ENCODE measurements around the gene ACER1.
A peak's percentile ranks its signal among the peaks of the same experiment; 100 is the strongest.
"Not testable (repeated sequence)": the region's sequence is repeated elsewhere in the genome, so short reads cannot be mapped to it uniquely, and the experiment has no call there.

The ACER1 gene

DNA sequence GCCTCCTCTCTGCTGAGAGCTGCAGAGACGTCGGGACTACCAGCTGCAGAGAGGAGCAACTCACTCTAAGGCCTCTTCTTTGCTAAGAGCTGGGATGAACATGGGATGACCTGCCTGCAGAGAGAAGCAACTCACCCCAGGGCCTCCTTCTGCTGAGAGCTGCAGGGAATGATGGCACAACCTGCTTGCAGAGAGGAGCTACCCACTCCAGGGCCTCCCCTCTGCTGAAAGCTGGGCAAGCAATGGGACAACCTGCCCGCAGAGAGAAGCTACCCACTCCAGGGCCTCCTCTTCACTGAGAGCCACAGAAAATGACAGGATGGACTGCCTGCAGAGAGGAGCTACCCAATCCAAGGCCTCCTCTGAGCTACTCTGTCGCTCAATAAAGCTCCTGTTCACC is 46.7 kb downstream of the ACER1 start:
- DNase-seq = no peak

DNA sequence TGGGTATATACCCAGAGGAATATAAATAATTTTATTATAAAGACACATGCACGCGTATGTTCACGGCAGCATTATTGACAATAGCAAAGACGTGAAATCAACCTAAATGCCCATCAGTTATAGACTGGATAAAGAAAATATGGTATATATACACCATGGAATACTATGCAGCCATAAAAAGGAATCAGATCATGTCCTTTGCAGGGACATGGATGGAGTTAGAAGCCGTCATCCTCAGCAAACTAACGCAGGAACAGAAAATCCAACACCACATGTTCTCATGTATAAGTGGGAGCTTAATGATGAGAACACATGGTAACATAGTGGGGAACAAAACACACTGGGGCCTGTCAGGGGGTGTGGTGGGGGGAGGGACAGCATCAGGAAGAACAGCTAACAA is 51.0 kb downstream of the ACER1 start:
- not testable (repeated sequence) for DNase-seq

DNA sequence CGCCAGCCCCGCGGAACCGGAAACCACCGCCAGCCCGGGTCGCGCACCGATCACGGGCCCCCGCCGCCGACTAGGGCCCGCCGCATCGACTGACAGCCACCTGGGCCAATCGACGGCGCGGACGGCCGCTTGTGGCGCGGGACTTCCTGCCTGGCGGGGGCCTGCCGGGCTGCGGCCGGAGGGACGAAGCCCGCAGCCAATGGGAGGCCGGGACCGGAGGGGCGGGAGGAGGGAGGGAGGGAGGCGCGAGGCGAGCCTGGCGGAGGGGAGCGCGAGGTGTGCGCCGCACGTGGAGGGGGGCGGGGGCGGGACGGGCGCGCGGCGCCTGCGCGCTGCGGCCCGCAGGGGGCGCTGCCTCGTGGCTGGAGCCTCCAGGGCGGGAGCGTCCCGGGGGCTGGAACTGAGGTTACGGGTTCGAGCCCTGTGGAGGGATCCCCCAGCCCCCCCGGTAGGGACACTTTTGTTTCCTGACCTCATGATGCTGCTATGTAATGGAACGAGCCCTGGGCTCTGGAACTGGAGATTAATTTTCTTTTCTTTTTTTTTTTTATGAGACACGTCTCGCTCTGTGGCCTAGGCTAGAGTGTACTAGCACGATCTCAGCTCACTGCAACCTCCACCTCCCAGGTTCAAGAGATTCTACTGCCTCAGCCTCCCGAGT is 53.4 kb downstream of the ACER1 start, which contains the start of gene MLLT1:
Gene MLLT1, minus strand, starts transcription at position 45 of the 661 bp plus-strand sequence. CDS start 191 bp downstream, outside the sequence.
- DNase-seq = peak; percentile 99

DNA sequence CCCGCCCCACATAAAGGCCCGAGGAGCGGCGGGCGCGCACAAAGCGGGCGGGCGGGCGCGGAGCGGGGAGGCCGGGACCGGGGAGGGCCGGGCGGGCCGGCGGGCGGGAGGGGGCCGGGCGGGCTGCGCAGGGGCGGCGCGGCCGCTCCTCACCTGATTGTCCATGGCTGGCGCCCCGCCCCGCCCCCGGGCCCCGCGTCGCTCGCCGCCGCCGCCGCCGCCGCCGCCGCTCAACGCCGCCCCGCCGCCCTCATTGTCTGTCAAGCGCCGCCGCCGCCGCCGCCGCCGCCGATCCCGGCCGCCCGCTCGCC is 53.8 kb downstream of the ACER1 start:
- no peak for DNase-seq

DNA sequence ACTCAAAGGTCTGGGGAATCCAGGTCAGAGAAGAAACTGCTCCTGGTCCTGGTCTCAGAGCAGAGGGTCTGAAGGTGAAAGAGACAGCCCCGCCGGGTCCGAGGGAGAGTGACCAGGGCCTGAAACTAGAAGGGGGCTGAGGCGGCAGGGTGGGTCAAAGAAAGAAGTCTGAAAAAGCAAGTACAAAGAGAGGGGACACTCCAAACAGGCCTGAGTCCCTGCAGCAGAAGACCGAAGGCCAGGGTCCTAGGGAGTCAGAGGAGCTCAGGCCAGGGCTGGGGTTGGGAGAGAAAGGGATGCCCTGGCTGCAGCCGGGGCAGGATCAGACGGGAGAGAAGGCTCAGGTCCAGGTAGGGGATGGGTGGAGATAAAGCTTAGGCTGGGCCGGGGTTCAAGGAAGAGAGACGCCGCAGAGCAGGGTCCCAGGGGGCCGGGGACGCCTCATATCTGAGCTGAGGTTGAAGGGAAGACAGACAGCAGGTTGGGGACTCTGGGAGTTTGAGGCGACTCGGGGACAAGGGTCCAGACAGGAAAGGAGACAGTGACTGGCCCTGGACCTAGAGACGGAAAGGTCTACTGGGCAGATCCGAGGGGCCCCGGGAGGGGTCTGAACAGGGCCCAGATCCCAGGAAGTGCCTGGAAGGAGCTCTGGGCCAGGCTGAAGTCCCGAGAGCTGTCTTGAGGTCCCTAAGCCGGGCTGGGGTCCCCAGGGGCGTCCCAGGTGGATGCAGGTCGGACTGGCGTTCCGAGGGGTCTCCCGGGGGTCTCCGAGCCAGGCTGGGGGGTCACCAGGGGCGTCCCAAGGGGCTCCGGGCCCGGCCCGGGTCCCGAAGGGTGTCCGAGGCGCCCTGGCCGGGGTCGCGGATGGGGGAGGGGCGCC is 54.4 kb downstream of the ACER1 start:
- no peak for DNase-seq

DNA sequence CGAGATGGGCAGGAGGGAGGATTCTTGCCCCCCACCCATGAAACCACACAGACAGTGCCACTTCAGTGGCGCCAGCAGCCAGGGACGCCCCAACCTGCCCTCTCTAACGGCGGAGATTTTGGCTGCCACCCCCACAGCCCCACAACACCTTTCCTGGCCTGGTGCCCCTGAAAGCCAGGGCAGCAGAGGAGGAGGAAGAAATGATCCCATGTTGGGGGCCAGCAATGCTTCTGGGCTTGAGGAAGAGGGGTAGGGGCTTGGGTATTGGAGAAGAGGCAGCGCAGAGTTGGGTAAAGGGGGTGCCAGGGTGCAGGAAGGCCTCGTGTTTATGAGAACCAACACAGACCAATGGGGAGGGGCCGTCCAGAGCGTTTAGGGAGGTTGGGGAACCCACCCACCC is 55.4 kb downstream of the ACER1 start:
- DNase-seq = no peak

DNA sequence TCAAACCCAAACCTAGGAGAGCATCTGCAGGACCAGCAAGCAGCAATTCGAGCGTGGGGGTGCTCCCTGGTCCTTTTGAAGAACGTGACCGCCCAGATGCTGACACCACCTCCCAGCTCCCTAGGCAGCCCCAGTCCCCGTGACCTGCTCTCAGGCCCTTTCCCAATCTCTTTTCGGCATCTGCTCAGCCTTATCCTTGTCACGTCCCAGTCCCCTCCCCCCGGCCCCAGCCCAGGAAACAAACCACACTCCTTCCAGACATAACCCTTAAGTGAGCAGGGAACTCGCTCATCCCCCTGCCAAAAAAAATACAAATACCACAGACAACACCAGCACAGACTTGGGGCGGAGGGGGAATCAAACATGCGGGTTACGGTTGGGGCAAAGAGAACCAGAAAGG is 57.0 kb downstream of the ACER1 start:
- peak; percentile 89 for DNase-seq

DNA sequence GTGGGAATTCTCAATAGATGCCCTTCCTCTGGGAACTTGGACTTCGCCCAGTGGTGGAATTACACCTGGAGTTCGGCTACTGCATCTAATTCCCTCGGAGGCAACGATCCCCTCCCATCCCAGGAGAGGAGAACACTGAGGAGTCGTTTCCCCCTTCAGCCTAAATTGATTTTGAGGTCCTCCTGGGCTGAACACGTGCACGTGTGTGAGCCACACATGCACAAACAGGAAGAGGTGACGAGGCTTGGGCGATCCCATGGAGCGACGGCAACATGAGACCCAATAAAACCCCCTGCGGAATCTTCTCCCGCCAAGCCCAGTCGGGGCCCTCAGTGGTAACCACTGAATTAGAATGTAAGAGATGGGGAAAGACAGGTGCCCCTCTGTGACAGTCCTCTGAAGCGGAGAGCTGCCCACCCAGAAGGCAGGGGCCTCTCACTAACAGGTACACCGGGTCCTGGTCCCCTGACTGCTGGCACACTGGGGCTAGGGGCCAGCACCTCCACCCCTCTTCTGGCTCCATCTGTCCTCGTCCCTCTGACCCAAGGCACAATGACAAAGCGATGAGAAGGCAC is 58.2 kb downstream of the ACER1 start:
- DNase-seq = no peak

DNA sequence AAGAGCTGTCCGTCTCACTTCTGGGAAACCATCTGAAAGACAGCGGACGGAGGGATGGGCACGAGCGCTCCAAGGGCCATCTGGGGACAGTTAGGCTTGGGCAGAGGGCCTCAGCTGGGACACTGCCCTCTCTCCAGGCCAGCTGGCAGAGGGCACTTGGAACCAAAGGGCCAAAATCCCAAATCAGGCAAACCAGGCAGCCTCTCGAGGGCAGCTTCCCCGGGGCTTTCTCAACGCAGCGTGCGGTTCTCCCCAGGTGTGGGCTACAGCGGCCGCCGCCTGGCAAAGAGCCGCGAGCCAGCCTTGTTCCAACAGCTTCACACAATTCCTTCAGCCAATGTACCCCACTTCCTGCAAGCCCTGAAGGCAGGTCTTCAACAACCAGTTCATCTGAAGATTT is 58.7 kb downstream of the ACER1 start:
- DNase-seq = no peak

DNA sequence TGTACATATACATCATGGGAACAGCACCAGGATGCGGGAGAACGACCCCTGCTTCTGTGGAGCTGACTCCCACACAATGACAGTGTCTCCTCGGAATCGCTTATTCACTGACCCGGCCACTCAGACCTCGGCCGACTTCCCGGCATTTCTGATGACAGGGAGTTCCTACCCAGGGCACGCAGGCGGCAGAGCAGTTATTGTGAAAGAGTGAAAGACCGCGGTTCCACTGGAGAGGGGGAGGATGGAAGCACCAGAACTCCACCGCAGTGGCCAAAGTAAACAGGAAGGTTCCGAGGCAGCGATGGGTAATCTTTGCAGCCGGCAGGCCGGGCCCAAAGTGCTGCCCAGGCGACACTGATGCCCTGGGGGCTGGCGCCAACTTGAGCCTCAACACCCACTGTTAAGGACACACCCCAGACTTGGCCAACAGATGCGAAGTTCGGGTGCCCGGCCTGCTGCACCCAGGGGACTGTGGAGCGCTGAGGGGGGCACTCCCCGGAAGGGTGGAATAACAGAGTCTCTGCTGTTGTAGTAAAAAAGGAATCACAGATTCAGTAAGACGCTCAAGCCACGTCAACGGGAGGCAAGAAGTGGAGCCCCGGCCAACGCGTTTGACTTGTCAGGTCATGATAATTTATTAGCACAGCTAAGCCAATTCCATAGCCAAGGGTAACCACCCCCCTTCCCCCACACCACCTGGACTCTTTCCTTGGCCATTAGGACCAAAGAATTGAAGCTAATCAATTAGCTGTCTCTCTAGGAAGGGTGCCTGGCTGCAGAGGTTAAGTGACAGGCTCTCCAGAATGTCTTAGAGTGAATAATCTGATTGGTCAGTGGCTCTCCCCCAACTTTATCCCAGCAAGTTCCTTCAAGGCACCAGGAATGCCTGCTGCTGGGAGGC is 59.5 kb downstream of the ACER1 start:
- DNase-seq = peak; percentile 68

DNA sequence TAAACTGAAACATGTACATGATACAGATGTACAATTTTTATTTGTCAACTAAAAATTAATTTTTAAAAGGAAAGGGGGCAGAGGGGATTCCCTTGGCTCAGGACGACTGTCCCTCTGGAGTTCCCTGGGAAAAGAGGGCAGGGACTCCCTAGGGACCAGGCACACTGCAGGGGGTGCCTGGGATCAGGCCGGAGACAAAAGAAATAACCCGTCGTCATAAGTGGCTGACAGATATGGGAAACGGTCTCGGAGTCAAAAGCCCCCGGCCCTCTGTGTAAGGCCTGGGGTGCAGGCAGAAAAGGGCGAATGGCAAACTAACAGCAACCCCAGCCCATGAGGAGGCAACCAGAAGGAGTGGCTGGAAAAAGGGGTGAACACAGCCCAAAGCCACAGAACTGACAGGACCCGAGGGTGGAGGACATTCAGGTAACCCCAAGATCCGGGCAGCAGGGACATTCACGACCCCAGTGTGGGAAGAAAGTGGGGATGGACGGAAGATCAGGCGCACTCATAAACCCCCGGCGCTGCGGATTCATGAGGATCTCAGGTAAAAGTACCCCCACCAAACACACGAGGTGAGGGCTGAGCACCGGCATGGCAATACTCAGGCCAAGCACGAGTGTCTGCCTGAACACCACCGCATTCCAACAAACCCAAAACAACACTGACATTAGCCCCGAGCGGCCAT is 60.4 kb downstream of the ACER1 start:
- DNase-seq = no peak

DNA sequence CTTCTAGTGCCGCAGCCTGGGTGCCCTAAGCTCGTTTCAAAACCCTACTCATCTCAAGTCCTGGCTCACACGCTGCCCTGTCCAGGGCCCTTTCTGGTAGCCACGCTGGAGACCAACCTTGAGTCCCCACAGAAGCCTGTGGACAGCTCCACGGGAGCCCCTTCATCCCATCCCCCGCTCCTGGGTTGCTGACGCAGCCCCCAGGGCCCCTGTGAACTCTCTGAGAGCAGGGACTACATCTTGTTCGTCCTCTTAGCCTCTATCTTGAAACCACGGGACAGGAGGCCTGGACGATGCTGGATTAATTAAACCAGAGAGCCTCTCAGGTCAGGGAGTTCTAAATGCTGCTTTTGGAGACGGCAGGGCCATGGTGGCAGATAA is 61.0 kb downstream of the ACER1 start:
- no peak for DNase-seq

DNA sequence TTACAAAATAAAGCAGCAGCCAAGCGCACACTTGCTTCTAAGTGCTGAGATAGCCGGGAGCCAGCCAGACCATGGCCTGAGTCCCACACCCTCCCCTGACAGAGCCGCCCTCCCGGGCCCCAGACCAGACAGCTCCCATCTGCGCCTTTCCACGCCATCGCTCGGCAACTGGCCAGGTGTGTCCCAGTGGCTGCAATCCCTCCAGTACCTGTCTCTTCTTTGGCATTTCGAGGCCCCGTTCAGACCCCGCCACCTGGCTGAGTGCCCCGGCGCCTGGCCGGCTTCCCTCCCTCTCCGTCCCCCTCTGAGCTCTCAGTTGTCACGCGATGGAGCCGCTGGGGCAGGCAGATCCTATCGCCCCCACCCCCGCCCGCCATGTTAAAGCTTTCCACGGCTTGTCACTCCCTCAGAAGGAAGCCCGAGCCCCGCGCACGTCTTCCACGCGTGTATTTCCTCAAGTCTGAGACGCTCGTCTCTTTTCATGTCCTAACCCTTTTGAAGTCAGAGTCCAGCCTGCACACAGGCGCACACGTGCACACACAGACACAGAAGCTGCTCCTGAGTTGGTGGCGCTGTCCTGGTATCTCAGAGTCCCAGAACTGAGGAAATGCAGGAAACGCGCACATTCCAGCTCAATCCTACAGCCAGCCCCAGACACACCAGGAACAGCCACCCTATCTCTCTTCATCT is 61.5 kb downstream of the ACER1 start:
- peak; percentile 68 for DNase-seq

DNA sequence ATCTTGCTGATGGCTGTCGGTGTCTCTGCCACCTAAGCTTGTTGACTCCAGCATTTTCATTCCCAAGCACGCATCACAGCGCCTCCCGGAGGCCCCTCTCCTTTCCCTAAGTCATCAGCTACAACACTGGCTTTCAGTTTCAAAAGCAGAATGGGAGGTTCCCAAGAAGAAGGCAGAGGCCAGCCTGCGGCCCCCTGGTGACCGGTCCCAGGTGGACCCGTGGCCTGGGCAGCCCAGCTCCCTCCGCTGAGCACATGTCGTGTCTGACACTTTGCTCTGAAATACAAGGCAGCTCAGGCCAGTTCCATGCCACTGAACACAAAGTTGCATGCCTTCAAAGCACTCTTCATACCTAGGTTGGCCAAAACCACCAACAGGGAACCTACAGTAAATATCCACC is 62.2 kb downstream of the ACER1 start:
- no peak for DNase-seq

DNA sequence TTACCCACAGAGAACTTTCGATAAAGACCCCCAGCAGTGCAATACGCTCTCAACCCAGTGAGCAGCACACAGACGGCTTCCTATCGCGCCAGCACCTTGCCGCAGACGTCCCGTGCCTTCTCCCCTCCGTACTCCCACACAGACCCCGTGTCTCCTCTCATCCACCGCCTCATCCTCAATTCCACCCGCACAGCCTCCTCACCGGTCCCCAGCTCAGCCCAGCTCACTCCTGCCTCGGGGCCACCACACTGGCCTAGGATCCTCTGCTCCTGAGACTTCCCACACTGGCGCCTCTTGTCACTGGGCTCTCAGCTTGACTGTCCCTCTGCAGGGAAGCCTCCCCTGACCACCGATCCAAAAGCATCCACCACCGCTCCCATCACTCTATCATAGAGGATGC is 62.6 kb downstream of the ACER1 start:
- DNase-seq = no peak

DNA sequence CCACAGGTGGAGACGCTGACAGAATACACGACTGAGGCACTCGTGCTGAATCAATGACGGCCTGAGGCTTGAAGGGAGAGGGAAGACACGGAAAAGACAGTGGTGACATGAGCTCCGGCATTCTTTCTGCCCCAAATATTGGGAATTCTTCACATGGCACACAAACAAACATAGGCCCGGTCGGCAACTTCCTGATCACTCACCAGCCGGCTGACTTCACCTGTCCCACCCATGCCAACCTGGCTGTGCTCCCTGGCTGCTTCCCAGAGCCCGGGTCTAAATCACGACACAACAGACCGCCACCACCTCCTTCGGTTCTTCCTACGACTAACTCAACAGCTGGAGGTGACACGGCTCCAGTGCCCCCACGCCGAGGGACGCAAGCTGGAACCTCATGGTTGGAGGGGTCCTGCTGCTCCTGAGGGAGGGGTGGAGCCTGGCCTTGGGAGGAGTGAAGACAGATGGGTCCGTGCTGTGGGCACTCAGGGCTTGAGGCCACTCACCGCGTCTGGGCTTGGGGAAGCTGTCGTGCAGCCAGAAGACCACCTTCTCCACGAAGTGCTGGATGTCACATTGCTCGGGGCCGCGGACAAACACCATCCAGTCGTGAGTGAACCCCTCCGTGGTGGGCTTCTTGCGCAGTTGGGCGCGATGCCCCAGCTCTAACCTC is 63.2 kb downstream of the ACER1 start:
- no peak for DNase-seq

DNA sequence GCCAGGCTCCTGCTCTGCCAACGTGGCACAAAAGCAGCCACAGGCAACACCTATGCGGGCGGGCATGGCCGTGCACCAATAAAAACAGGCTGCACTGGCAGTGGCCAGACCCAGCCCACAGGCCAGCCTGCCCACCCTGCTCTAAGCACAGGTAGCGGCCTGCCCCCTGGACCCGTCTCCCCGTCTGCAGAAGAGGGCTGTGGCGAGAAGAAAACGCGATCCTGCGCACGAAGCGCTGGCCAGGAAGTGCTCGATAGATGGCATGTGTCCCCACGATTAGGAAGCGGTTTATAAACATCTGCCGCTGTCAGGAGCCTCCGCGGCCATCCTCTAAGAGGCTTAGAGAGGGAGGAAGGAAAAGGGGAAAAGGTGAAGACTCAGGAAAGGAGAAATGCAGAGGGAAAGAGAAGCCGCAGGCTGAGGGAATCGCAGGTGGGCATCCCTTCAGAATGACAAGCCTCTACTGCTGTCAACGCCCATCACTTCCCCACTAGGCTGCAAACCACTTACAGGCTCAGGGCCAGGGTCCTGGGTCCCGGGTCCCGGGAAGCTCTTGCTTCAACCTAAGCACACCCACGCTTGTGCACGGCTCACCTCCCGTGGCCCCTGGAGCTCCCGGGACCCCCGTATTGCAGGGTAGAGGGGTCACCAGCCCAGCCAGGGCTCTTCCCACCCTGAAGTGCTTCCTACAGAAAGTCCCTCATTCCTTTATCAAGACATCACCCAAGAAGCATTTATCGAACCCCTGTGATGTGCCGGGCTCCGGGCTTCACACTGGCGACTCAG is 64.1 kb downstream of the ACER1 start:
- no peak for DNase-seq

DNA sequence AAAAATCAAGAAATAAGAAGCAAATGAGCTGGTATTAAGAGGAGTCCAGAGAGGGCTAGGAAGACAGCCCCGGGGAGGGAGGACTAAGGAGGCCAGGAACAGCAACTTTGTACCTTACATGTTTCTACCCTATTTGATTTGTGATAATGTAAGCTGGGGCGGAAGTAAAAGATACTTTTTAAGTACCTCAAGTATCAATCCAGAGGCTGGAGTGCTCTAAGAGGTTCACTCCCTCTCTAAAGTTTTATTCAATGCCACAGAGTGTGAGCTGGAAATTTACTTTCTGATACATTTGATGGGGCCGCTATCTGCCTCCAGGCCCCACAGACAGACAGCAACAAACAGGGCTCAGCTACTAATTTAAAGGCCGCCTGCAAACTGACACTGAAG is 65.0 kb downstream of the ACER1 start:
- no peak for DNase-seq

DNA sequence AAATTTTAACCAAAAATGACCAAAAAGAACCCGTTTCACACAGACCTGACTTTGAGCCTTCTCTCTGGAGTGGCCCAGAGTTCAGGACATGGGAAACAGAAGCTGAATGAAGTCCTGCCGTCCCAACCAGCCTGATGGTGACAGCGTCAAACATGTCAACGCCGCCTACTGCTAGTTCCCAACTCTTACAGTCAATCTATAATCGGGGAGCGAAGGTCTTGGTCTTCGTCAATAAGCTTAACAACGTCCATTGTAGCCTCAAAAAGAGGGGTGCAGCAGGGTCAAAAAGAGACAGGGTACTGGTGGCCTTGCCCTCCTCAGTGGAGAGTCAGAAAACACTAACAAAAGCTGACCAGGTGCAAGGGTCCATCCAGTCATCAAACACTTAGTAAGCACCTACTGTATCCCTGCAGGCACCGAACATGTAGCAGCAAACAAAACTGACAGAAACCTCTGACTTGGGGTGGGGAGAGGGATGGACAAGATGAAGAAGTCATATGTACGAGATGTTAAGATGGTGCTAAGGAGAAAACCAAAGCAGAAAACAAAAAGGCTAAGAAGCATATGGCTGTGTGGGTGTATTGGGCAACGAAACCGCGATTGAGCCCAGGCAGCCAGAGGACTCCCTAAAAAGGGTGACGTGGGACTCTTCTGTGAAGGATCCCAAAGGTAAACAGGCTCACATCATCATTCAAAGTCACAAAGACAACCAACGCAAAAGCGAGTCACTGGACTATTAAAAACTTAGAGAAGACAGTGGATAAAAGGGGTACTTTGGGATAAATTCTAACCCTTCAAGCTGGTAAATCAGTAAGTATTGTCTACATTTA is 65.6 kb downstream of the ACER1 start:
- no peak for DNase-seq
